GM19372 (cell line): Measurements from ENCODE around the gene PEAK1.
"Not testable (repeated sequence)": the region's sequence is repeated elsewhere in the genome, so short reads cannot be mapped to it uniquely, and the experiment has no call there.

Source experiments
- ATAC-seq: cut with Tn5 transposase; IDR thresholded peaks from one replicate; pipeline ENCODE4 v1.9.1; 2021; ENCODE audit warnings: mild to moderate bottlenecking, low read depth, moderate library complexity; ENCODE audit not compliant: unreplicated experiment

PEAK1 gene

DNA sequence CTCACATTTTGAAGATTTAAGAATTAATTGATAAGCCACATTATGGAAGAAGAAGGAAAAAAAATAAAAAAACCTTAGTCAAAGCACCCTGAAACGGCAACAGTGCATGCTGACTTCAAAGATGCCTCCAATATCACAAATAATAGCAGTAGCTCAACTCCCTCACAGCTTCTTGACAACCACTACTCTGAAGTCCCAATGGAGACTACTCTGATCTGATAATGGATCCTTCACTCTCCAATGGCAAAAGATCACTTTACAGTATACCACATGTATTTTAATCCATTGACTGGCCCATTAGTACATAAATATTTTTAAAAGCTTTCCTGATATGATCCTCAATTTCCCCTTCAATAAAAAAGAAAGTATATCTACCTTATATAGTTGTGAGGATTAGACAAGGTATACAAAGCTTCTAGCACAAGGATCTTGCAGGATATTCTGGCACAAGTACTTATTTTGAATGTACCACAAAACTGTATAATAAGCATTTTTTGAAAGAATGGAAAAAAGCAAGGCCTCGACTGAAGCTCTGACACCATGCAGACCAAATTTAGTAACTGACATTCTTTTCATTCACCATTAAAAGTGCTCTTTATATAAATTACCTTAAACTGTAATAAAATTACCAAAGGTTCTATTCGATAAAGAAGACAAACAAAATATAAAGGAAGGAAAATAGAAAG is 91.9 kb downstream of the PEAK1 start:
- ATAC-seq = no peak

DNA sequence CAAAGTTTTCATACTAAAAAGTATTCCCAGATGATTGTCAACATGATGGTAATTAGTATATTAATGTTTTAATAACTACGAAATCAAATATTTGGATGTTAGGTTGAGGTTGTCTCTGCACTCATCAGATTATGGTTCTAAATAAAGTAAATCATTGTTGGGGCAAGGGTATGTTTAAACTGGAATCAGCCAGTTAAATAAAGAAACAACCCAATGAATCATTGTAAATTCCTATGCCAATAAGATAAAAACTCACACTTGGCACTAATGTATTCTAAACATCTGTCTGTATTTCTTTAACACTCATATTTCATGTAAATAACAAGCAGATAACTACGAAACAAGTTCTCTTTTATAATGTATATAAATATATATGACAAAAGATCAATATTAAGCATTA is 92.7 kb downstream of the PEAK1 start:
- ATAC-seq = no peak

GRCh38 chr15:77326366-77326765 is 93.5 kb downstream of the PEAK1 start:
- ATAC-seq = no peak

GRCh38 chr15:77312523-77312922 is 107.4 kb downstream of the PEAK1 start:
- ATAC-seq = no peak

- ATAC-seq = no peak
Measured at GRCh38 chr15:77311618-77312398, 108.1 kb downstream of the PEAK1 start.

DNA sequence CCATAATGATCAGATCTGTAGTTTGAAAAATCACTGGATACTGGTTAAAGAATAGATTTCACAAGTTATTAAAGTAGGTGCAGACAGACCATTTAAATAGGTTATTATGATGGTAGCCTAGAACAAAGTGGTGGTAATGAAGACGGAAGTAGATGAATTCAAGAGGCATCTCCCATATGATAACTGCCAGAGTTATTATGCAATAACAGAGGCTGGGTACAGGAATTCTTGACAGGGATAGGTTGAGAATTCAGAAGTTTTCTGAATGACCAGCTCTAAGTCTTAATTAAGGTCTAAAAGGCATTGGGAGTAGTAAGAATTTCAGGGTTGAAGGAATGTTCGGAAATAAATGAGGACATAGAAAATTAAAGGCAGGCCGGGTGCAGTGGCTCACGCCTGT is 108.9 kb downstream of the PEAK1 start:
- no peak for ATAC-seq

DNA sequence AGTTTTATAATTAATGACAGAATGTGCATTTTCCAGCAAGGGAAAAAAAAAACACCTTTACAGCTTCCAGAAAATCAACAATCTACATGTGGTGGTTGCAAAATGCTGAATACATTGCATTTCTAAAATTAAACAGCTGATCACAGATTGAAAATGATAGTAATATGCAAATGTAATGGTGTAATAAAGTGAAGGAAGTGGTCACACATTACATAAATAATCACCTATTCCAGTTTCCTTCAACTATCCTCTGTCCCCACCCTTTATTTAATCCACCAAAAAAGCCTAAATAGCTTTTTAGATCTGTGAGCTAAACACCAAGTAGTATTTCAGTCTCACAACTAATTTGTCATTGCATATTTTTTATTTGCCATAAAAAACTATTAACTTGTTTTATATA is 110.5 kb downstream of the PEAK1 start:
- no peak for ATAC-seq

GRCh38 chr15:77305953-77306352 is 114.0 kb downstream of the PEAK1 start:
- no peak for ATAC-seq

DNA sequence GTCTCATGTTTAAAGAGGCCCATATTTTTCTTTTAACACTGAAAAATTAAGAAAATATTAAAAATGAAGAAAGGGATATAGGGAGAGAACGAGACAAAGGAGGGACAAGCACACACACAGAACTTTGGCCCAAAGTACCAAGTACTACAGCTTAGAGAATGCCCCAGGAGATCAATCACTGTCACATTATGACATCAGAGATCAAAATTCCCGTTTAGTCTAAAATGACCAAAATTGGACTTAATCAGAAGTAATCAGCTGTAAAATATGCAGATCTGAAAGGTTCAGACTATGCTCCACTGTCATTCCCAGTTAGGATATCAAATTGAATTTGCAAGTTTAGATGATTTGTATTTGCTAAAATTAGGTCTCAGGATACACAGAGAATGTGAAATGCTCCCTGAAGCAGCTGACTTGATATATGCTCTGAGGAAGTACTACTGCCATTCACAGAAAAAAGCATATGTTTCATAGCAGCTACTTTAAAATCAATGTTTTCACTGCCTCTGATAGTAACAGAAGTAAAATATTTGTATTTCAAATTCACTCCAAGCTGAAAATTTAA is 123.0 kb downstream of the PEAK1 start:
- no peak for ATAC-seq

- ATAC-seq = no peak
Measured at GRCh38 chr15:77295446-77295845, 124.5 kb downstream of the PEAK1 start.

GRCh38 chr15:77292969-77293558 is 126.8 kb downstream of the PEAK1 start:
- ATAC-seq = no peak

- no peak for ATAC-seq
Measured at GRCh38 chr15:77291107-77291506, 128.8 kb downstream of the PEAK1 start.

- ATAC-seq = no peak
Measured at GRCh38 chr15:77287385-77287784, 132.5 kb downstream of the PEAK1 start.

DNA sequence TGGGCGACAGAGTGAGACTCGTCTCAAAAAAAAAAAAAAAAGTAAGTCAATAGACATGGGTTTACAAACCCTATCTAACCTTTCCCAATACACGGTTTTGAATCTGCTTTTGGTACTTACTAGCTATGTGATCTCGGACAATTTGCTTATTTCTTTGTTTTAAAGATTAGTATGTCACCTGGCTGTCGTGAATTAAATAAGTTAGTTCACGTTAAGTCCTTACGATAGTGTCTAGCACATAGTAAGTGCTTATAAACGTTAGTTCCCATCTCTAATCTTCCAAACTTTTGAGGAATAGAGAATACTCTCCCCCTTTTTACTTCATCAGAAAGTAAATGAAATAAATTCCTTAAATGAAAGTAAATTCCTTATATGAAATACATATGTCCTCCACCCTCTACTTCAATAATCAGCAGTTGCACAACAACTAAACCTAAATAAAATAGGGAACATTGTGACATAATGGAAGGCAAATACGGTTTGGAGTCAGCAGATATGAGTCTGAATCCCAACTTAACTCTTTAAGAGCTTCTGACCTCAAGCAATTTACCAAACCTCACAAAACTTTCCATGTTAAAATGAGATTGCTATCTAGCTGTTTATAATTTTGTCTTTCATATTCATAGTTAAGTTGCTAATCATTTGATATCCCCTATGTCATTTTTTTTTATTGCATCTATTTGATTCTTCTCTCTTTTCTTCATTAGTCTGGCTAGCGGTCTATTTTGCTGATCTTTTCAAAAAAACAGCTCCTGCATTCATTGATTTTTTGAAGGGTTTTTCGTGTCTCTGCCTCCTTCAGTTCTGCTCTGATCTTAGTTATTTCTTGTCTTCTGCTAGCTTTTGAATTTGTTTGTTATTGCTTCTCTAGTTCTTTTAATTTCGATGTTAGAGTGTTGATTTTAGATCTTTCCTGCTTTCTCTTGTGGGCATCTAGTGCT is 134.6 kb downstream of the PEAK1 start:
- no peak for ATAC-seq

- no peak for ATAC-seq
Measured at GRCh38 chr15:77282333-77282732, 137.6 kb downstream of the PEAK1 start.

- ATAC-seq = no peak
Measured at GRCh38 chr15:77276943-77277342, 143.0 kb downstream of the PEAK1 start.

GRCh38 chr15:77276096-77276495 is 143.8 kb downstream of the PEAK1 start:
- ATAC-seq = no peak

- not testable (repeated sequence) for ATAC-seq
Measured at GRCh38 chr15:77273136-77273535, 146.8 kb downstream of the PEAK1 start.

GRCh38 chr15:77266708-77267386 is 153.1 kb downstream of the PEAK1 start:
- ATAC-seq = no peak

GRCh38 chr15:77255385-77255784 is 164.5 kb downstream of the PEAK1 start:
- no peak for ATAC-seq
